Smooth muscle cell (in vitro differentiated cells): ENCODE results near the gene SMOC2. TPM values are rescaled to one million over a fixed set of nuclear protein-coding genes. Genes with fewer than 3 reads are reported as not detected.
"Not testable (repeated sequence)": the region's sequence is repeated elsewhere in the genome, so short reads cannot be mapped to it uniquely, and the experiment has no call there.

Source experiments
- DNase-seq: peaks from one replicate; lab custom pipeline; 2025; ENCODE audit not compliant: unreplicated experiment; lab: John Stamatoyannopoulos, UW
- H2AFZ ChIP-seq: fragments of 200-600 bp; sonication (generic); 2 replicates; pipeline ENCODE4 v1.6.0; 2016; ENCODE audit warnings: antibody characterized with exemption, low read depth, mild to moderate bottlenecking
- H3F3A ChIP-seq: fragments of 200-600 bp; sonication (generic); 2 replicates; pipeline ENCODE4 v1.6.0; 2017; ENCODE audit warnings: antibody characterized with exemption, low read depth
- H3K27ac ChIP-seq: fragments of 200-600 bp; sonication (generic); 2 replicates; pipeline ENCODE4 v1.5.1; 2016; ENCODE audit warnings: low read depth, mild to moderate bottlenecking
- H3K27me3 ChIP-seq: fragments of 200-600 bp; sonication (generic); 2 replicates; pipeline ENCODE4 v1.6.1; 2016; ENCODE audit warnings: low read depth, mild to moderate bottlenecking
- H3K36me3 ChIP-seq: fragments of 200-600 bp; sonication (generic); 2 replicates; pipeline ENCODE4 v1.5.1; 2016; ENCODE audit warnings: low read depth
- H3K4me1 ChIP-seq: fragments of 200-600 bp; sonication (generic); 2 replicates; pipeline ENCODE4 v1.5.1; 2016; ENCODE audit warnings: low read depth
- H3K4me2 ChIP-seq: fragments of 200-600 bp; sonication (generic); 2 replicates; pipeline ENCODE4 v1.6.0; 2016; ENCODE audit warnings: mild to moderate bottlenecking
- H3K4me3 ChIP-seq: fragments of 200-600 bp; sonication (generic); 2 replicates; pipeline ENCODE4 v1.5.1; 2016; ENCODE audit warnings: mild to moderate bottlenecking
- H3K79me2 ChIP-seq: fragments of 200-600 bp; sonication (generic); 2 replicates; pipeline ENCODE4 v1.6.0; 2016; ENCODE audit warnings: low read depth, mild to moderate bottlenecking
- H3K9ac ChIP-seq: fragments of 200-600 bp; sonication (generic); 2 replicates; pipeline ENCODE4 v1.6.0; 2016; ENCODE audit warnings: low read depth
- H3K9me3 ChIP-seq: fragments of 200-600 bp; sonication (generic); replicated peaks from 2 replicates; pipeline ENCODE4 v1.5.1; 2016; ENCODE audit warnings: low read depth
- H4K20me1 ChIP-seq: fragments of 200-600 bp; sonication (generic); 2 replicates; pipeline ENCODE4 v1.6.0; 2016; ENCODE audit warnings: low read depth
- CTCF ChIP-seq: fragments of 200-600 bp; sonication (generic); IDR thresholded peaks from 2 replicates; pipeline ENCODE4 v1.5.1; 2017; ENCODE audit warnings: borderline replicate concordance, mild to moderate bottlenecking, antibody characterized with exemption; ENCODE audit not compliant: insufficient read depth, poor library complexity, severe bottlenecking
- WGBS: methylation state at CpG from one replicate; pipeline ENCODE4 v1.1.7; 2016; ENCODE audit warnings: low lambda C conversion rate; 5-methylcytosine and 5-hydroxymethylcytosine counted together
- polyA plus RNA-seq: library from polyadenylated mRNA; unstranded; fragments of >200 nt; fragmentation: Nextera tagmentation; extraction: Ambion mirVana; gene quantifications from 2 replicates; pipeline ENCODE4 v1.2.1, GENCODE V29; 2016
- total RNA-seq: library from RNA; depleted of rRNA; stranded (reverse); fragments of >200 nt; gene quantifications from 2 replicates; pipeline ENCODE4 v1.2.3, GENCODE V29; 2014

The SMOC2 gene
- total and polyA plus RNA-seq, 2 experiments from 2014 or later, result 0.63 to 1.2 TPM

GRCh38 chr6:168692193-168692914 is 251.4 kb downstream of the SMOC2 start:
- no peak overlapping the region for H3K27ac ChIP-seq
- no peak overlapping the region for H2AFZ ChIP-seq
- H3K9me3 ChIP-seq, result no peaks in the 10 kb centered on the region
- DNase-seq, result no peak
- H3F3A ChIP-seq, result no peaks in the 10 kb centered on the region
- no peak overlapping the region for H3K4me3 ChIP-seq
- TF ChIP-seq CTCF, result no peak
- H3K4me1 ChIP-seq, result peaks cover 6% of the 10 kb centered on the region
- H4K20me1 ChIP-seq, result no peaks in the 10 kb centered on the region
- no peaks in the 10 kb centered on the region for H3K36me3 ChIP-seq
- H3K27me3 ChIP-seq, result no peaks in the 10 kb centered on the region
- H3K9ac ChIP-seq, result no peak overlapping the region
- no peak overlapping the region for H3K4me2 ChIP-seq
- WGBS, result 94% methylated on average over 34 of the region's 34 CpGs
- H3K79me2 ChIP-seq, result no peaks in the 10 kb centered on the region

DNA sequence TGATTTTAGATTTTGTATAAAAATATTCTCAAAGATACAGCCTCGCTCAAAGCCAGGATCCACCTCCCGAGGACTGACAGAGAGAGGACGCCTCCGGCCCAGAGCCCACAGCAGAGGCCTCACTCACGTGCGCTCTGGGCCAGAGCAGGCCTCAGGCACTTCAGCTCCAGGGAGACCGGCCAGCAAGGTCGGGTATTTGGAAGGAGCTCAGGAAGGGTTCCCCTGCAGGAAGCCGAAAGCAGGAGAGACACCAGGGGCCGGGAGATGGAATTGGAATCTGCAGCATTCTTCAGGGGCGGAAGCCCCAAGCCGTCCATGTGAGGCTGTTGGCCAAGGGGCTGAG is 251.9 kb downstream of the SMOC2 start:
- not testable (repeated sequence) for H3K27ac ChIP-seq, H3K4me2 ChIP-seq, H3K9me3 ChIP-seq, DNase-seq, H3K27me3 ChIP-seq, H2AFZ ChIP-seq, H3K36me3 ChIP-seq, H3F3A ChIP-seq, H3K4me3 ChIP-seq, H3K4me1 ChIP-seq, H3K79me2 ChIP-seq, H4K20me1 ChIP-seq, H3K9ac ChIP-seq
- WGBS, result 64% methylated on average over 6 of the region's 12 CpGs

DNA sequence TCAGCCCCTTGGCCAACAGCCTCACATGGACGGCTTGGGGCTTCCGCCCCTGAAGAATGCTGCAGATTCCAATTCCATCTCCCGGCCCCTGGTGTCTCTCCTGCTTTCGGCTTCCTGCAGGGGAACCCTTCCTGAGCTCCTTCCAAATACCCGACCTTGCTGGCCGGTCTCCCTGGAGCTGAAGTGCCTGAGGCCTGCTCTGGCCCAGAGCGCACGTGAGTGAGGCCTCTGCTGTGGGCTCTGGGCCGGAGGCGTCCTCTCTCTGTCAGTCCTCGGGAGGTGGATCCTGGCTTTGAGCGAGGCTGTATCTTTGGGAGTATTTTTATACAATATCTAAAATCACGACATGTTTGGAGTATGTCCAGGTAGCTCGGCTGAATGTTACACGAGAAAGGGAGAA is 253.8 kb downstream of the SMOC2 start:
- not testable (repeated sequence) for H4K20me1 ChIP-seq, H3K27me3 ChIP-seq, H3K4me3 ChIP-seq, DNase-seq, H3K36me3 ChIP-seq, H3F3A ChIP-seq, H3K79me2 ChIP-seq, H3K9ac ChIP-seq, H3K4me1 ChIP-seq, H2AFZ ChIP-seq, H3K4me2 ChIP-seq, H3K9me3 ChIP-seq, H3K27ac ChIP-seq
- WGBS, result 67% methylated on average over 6 of the region's 15 CpGs

- Histone ChIP-seq H3K9me3 (no peaks in the 10 kb centered on the region), H3F3A (no peaks in the 10 kb centered on the region), H3K36me3 (no peaks in the 10 kb centered on the region), H3K4me3 (no peak overlapping the region), H3K27ac (no peak overlapping the region), H2AFZ (no peak overlapping the region), H3K79me2 (no peaks in the 10 kb centered on the region), H3K9ac (no peak overlapping the region), H3K4me1 (no peaks in the 10 kb centered on the region), H3K27me3 (no peaks in the 10 kb centered on the region), H3K4me2 (no peak overlapping the region), H4K20me1 (no peaks in the 10 kb centered on the region)
- no peak for DNase-seq
- 65% methylated on average over 4 of the region's 4 CpGs for WGBS
- TF ChIP-seq CTCF, result no peak
Observed at GRCh38 chr6:168695701-168696100, 254.7 kb downstream of the SMOC2 start.

DNA sequence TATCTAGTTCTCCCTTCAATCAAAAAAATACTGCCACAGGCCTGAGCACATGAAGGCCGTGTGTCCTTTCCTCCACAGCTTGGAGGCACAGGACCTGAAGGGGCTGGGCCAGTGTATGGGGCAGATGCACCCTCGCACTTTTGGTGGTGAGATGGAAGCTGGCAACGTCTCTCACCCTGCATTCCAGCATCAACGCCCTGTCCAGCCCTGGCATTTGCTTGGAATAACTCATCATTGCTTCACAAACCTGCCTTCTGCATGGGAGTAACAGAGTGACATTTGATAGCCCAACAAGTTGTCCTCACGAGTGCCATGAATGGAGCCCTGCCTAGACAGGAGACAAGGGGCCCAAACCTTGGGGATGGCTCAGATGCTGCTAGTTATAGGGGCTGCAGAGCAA is 257.9 kb downstream of the SMOC2 start:
- no peak overlapping the region for H3K27ac ChIP-seq
- no peaks in the 10 kb centered on the region for H3K79me2 ChIP-seq
- no peaks in the 10 kb centered on the region for H4K20me1 ChIP-seq
- TF ChIP-seq CTCF, result no peak
- H3K36me3 ChIP-seq, result no peaks in the 10 kb centered on the region
- H3F3A ChIP-seq, result no peaks in the 10 kb centered on the region
- H3K9ac ChIP-seq, result no peak overlapping the region
- H3K9me3 ChIP-seq, result no peaks in the 10 kb centered on the region
- no peak for DNase-seq
- no peaks in the 10 kb centered on the region for H3K4me1 ChIP-seq
- no peaks in the 10 kb centered on the region for H3K27me3 ChIP-seq
- H3K4me3 ChIP-seq, result no peak overlapping the region
- 85% methylated on average over 5 of the region's 5 CpGs for WGBS
- no peak overlapping the region for H3K4me2 ChIP-seq
- no peak overlapping the region for H2AFZ ChIP-seq
